KOPT-K1 (cell line): ENCODE results near the gene COL6A5.
"Not testable (repeated sequence)": the region's sequence is repeated elsewhere in the genome, so short reads cannot be mapped to it uniquely, and the experiment has no call there.

ENCODE experiments used
- H3K27ac ChIP-seq: fragments of 200-600 bp; sonication (generic); 2 replicates; pipeline ENCODE4 v1.5.1; 2016; ENCODE audit warnings: antibody characterized with exemption, mild to moderate bottlenecking, low read depth, low read length; ENCODE audit not compliant: poor library complexity, severe bottlenecking
- H3K36me3 ChIP-seq: fragments of 200-600 bp; sonication (generic); 2 replicates; pipeline ENCODE4 v1.5.1; 2017; ENCODE audit warnings: antibody characterized with exemption, mild to moderate bottlenecking, low read length, moderate library complexity; ENCODE audit not compliant: insufficient read depth
- H3K9me3 ChIP-seq: fragments of 200-600 bp; sonication (generic); 2 replicates; pipeline ENCODE4 v1.5.1; 2017; ENCODE audit warnings: antibody characterized with exemption, low read length, mild to moderate bottlenecking; ENCODE audit not compliant: insufficient read depth, poor library complexity, severe bottlenecking

Gene COL6A5

GRCh38 chr3:130377960-130378676, 32.6 kb downstream of the COL6A5 start:
- no peaks in the 10 kb centered on the region for H3K9me3 ChIP-seq
- no peaks in the 10 kb centered on the region for H3K36me3 ChIP-seq
- H3K27ac ChIP-seq, result no peak overlapping the region

GRCh38 chr3:130378677-130379191, 33.3 kb downstream of the COL6A5 start:
- Histone ChIP-seq H3K9me3 (no peaks in the 10 kb centered on the region), H3K36me3 (no peaks in the 10 kb centered on the region), H3K27ac (no peak overlapping the region)

GRCh38 chr3:130379274-130379673, 33.8 kb downstream of the COL6A5 start:
- Histone ChIP-seq H3K36me3 (no peaks in the 10 kb centered on the region), H3K27ac (no peak overlapping the region), H3K9me3 (no peaks in the 10 kb centered on the region)

GRCh38 chr3:130380398-130380797, 34.9 kb downstream of the COL6A5 start:
- no peak overlapping the region for H3K27ac ChIP-seq
- no peaks in the 10 kb centered on the region for H3K9me3 ChIP-seq
- H3K36me3 ChIP-seq, result no peaks in the 10 kb centered on the region

- H3K9me3 ChIP-seq, result no peaks in the 10 kb centered on the region
- H3K36me3 ChIP-seq, result no peaks in the 10 kb centered on the region
- H3K27ac ChIP-seq, result no peak overlapping the region
Observed at GRCh38 chr3:130383424-130383823, 38.0 kb downstream of the COL6A5 start.

GRCh38 chr3:130384476-130385025, 39.1 kb downstream of the COL6A5 start:
- Histone ChIP-seq H3K27ac (no peak overlapping the region), H3K9me3 (no peaks in the 10 kb centered on the region), H3K36me3 (no peaks in the 10 kb centered on the region)

- H3K27ac ChIP-seq, result no peak overlapping the region
- H3K36me3 ChIP-seq, result no peaks in the 10 kb centered on the region
- H3K9me3 ChIP-seq, result no peaks in the 10 kb centered on the region
Observed at GRCh38 chr3:130386604-130387263, 41.3 kb downstream of the COL6A5 start.

- Histone ChIP-seq H3K27ac (no peak overlapping the region), H3K36me3 (no peaks in the 10 kb centered on the region), H3K9me3 (no peaks in the 10 kb centered on the region)
Observed at GRCh38 chr3:130389743-130390478, 44.4 kb downstream of the COL6A5 start.

- Histone ChIP-seq H3K36me3 (no peaks in the 10 kb centered on the region), H3K9me3 (no peaks in the 10 kb centered on the region)
Observed at GRCh38 chr3:130392266-130392665, 46.8 kb downstream of the COL6A5 start.

GRCh38 chr3:130393594-130393993, 48.1 kb downstream of the COL6A5 start:
- no peaks in the 10 kb centered on the region for H3K36me3 ChIP-seq
- no peak overlapping the region for H3K27ac ChIP-seq
- no peaks in the 10 kb centered on the region for H3K9me3 ChIP-seq

More at GRCh38 chr3:130392266-130392665, 46.8 kb downstream of the COL6A5 start:
- H3K27ac ChIP-seq, result no peak overlapping the region

GRCh38 chr3:130395331-130395730, 49.9 kb downstream of the COL6A5 start:
- Histone ChIP-seq H3K27ac (no peak overlapping the region), H3K9me3 (no peaks in the 10 kb centered on the region), H3K36me3 (no peaks in the 10 kb centered on the region)

GRCh38 chr3:130395916-130396315, 50.4 kb downstream of the COL6A5 start:
- no peaks in the 10 kb centered on the region for H3K36me3 ChIP-seq
- H3K9me3 ChIP-seq, result no peaks in the 10 kb centered on the region
- H3K27ac ChIP-seq, result no peak overlapping the region

- H3K27ac ChIP-seq, result no peak overlapping the region
- H3K9me3 ChIP-seq, result no peaks in the 10 kb centered on the region
- H3K36me3 ChIP-seq, result no peaks in the 10 kb centered on the region
Observed at GRCh38 chr3:130404401-130404800, 58.9 kb downstream of the COL6A5 start.

- Histone ChIP-seq H3K27ac (no peak overlapping the region), H3K36me3 (no peaks in the 10 kb centered on the region), H3K9me3 (no peaks in the 10 kb centered on the region)
Observed at GRCh38 chr3:130405956-130406355, 60.5 kb downstream of the COL6A5 start.

- H3K36me3 ChIP-seq, H3K9me3 ChIP-seq, H3K27ac ChIP-seq: not testable (repeated sequence)
Observed at GRCh38 chr3:130408253-130408652, 62.8 kb downstream of the COL6A5 start.
